ENCODE measurements around the gene ANKS3.

The ANKS3 gene

GRCh38 chr16:4682616-4683254 is 51.3 kb downstream of the ANKS3 start:
- TF ChIP-seq Cebpa-rat (IDR thresholded peaks at IDR 0.05): no peak
- H3K4me2 ChIP-seq: no peak overlapping the region
- H4K20me1 ChIP-seq: peaks cover 28% of the 10 kb centered on the region
- H3K4me3 ChIP-seq: no peak overlapping the region
- H3K9me3 ChIP-seq: no peaks in the 10 kb centered on the region
- H3K27me3 ChIP-seq: no peaks in the 10 kb centered on the region
- peaks cover 86% of the 10 kb centered on the region for H3K36me3 ChIP-seq
- H3K9ac ChIP-seq: no peak overlapping the region
- H3K27ac ChIP-seq: no peak overlapping the region
- peaks cover 34% of the 10 kb centered on the region for H3K4me1 ChIP-seq

- TF ChIP-seq Cebpa-rat (IDR thresholded peaks at IDR 0.05): no peak
- Histone ChIP-seq H3K4me2 (no peak overlapping the region), H3K9ac (no peak overlapping the region), H4K20me1 (peaks cover 34% of the 10 kb centered on the region), H3K36me3 (peaks cover 92% of the 10 kb centered on the region), H3K4me3 (no peak overlapping the region), H3K4me1 (peaks cover 28% of the 10 kb centered on the region), H3K9me3 (no peaks in the 10 kb centered on the region), H3K27ac (no peak overlapping the region), H3K27me3 (no peaks in the 10 kb centered on the region)
Observed at GRCh38 chr16:4682084-4682591, 51.9 kb downstream of the ANKS3 start.

- H4K20me1 ChIP-seq: peaks cover 39% of the 10 kb centered on the region
- no peaks in the 10 kb centered on the region for H3K9me3 ChIP-seq
- no peaks in the 10 kb centered on the region for H3K27me3 ChIP-seq
- peaks cover 92% of the 10 kb centered on the region for H3K36me3 ChIP-seq
- peaks cover 24% of the 10 kb centered on the region for H3K4me1 ChIP-seq
- H3K4me2 ChIP-seq: no peak overlapping the region
- TF ChIP-seq Cebpa-rat (IDR thresholded peaks at IDR 0.05): no peak
- no peak overlapping the region for H3K27ac ChIP-seq
- no peak overlapping the region for H3K4me3 ChIP-seq
- no peak overlapping the region for H3K9ac ChIP-seq
Observed at GRCh38 chr16:4681471-4682083, 52.5 kb downstream of the ANKS3 start.

- TF ChIP-seq Cebpa-rat (IDR thresholded peaks at IDR 0.05): no peak
- Histone ChIP-seq H3K9ac (no peak overlapping the region), H3K4me3 (no peak overlapping the region), H3K36me3 (peaks cover 92% of the 10 kb centered on the region), H3K9me3 (no peaks in the 10 kb centered on the region), H4K20me1 (peaks cover 46% of the 10 kb centered on the region), H3K4me1 (peaks cover 26% of the 10 kb centered on the region), H3K27ac (no peak overlapping the region), H3K27me3 (no peaks in the 10 kb centered on the region), H3K4me2 (no peak overlapping the region)
Observed at GRCh38 chr16:4680673-4681470, 53.2 kb downstream of the ANKS3 start.

GRCh38 chr16:4679850-4680636 is 54.0 kb downstream of the ANKS3 start:
- no peak overlapping the region for H3K4me2 ChIP-seq
- H3K4me3 ChIP-seq: no peak overlapping the region
- peaks cover 92% of the 10 kb centered on the region for H3K36me3 ChIP-seq
- no peak overlapping the region for H3K9ac ChIP-seq
- peaks cover 28% of the 10 kb centered on the region for H3K4me1 ChIP-seq
- no peak for TF ChIP-seq Cebpa-rat (IDR thresholded peaks at IDR 0.05)
- H3K9me3 ChIP-seq: no peaks in the 10 kb centered on the region
- H3K27ac ChIP-seq: no peak overlapping the region
- H3K27me3 ChIP-seq: no peaks in the 10 kb centered on the region
- H4K20me1 ChIP-seq: peaks cover 42% of the 10 kb centered on the region

GRCh38 chr16:4679156-4679849 is 54.8 kb downstream of the ANKS3 start:
- Histone ChIP-seq H3K4me1 (peaks cover 29% of the 10 kb centered on the region), H3K9ac (no peak overlapping the region; the same call in 1 of the 2 replicates), H3K4me2 (peak overlapping the region; percentile 12; the same call in 1 of the 2 replicates), H3K36me3 (peaks cover 87% of the 10 kb centered on the region), H3K4me3 (no peak overlapping the region), H3K27ac (no peak overlapping the region), H4K20me1 (peaks cover 42% of the 10 kb centered on the region), H3K27me3 (no peaks in the 10 kb centered on the region), H3K9me3 (no peaks in the 10 kb centered on the region)
- no peak for TF ChIP-seq Cebpa-rat (IDR thresholded peaks at IDR 0.05)

- Histone ChIP-seq H4K20me1 (peaks cover 42% of the 10 kb centered on the region), H3K27me3 (no peaks in the 10 kb centered on the region), H3K9ac (no peak overlapping the region; the same call in 1 of the 2 replicates), H3K36me3 (peaks cover 87% of the 10 kb centered on the region), H3K4me3 (no peak overlapping the region), H3K4me2 (peak overlapping the region; percentile 12; the same call in 1 of the 2 replicates), H3K27ac (peak overlapping the region; percentile 13; the same call in 1 of the 2 replicates), H3K4me1 (peaks cover 29% of the 10 kb centered on the region), H3K9me3 (no peaks in the 10 kb centered on the region)
- no peak for TF ChIP-seq Cebpa-rat (IDR thresholded peaks at IDR 0.05)
Observed at GRCh38 chr16:4678596-4678995, 55.5 kb downstream of the ANKS3 start.

GRCh38 chr16:4677994-4678393 is 56.1 kb downstream of the ANKS3 start:
- Histone ChIP-seq H3K4me2 (peak overlapping the region; percentile 12; the same call in 1 of the 2 replicates), H3K4me3 (no peak overlapping the region), H3K36me3 (peaks cover 87% of the 10 kb centered on the region), H3K9ac (no peak overlapping the region), H3K27me3 (no peaks in the 10 kb centered on the region), H3K9me3 (no peaks in the 10 kb centered on the region), H3K4me1 (peaks cover 29% of the 10 kb centered on the region), H3K27ac (no peak overlapping the region), H4K20me1 (peaks cover 42% of the 10 kb centered on the region)
- no peak for TF ChIP-seq Cebpa-rat (IDR thresholded peaks at IDR 0.05)

GRCh38 chr16:4677390-4677789 is 56.7 kb downstream of the ANKS3 start:
- no peak overlapping the region for H3K9ac ChIP-seq
- no peaks in the 10 kb centered on the region for H3K9me3 ChIP-seq
- no peaks in the 10 kb centered on the region for H3K27me3 ChIP-seq
- H3K27ac ChIP-seq: no peak overlapping the region
- no peak overlapping the region for H3K4me3 ChIP-seq
- TF ChIP-seq Cebpa-rat (IDR thresholded peaks at IDR 0.05): no peak
- H4K20me1 ChIP-seq: peaks cover 42% of the 10 kb centered on the region
- H3K4me2 ChIP-seq: no peak overlapping the region
- H3K4me1 ChIP-seq: peaks cover 29% of the 10 kb centered on the region
- peaks cover 87% of the 10 kb centered on the region for H3K36me3 ChIP-seq

All from BLaER1 (cell line).